IMR-90 (cell line): Measurements from ENCODE around the gene GAS2L2. TPM values are rescaled to one million over a fixed set of nuclear protein-coding genes. Genes with fewer than 3 reads are reported as not detected.

Source experiments
- ATAC-seq: fragments of 200-7000 bp; cut with Tn5 transposase; 2 replicates; pipeline ENCODE4 v1.9.1; 2020; ENCODE audit warnings: low read depth, mild to moderate bottlenecking, moderate library complexity
- BruUV-seq: library from RNA; stranded (reverse); fragments of 400-500 nt; replicated peaks from 2 replicates; lab custom pipeline; 2021; lab: Mats Ljungman, UMichigan
- CTCF ChIA-PET: fragments of 300-600 bp; formaldehyde crosslinking; extraction: SDS; loops from one replicate; lab custom pipeline; 2021; ENCODE audit warnings: antibody characterized with exemption; lab: Yijun Ruan, JAX
- POLR2A ChIA-PET: fragments of 300-600 bp; sonication (Branson Sonifier 250); formaldehyde crosslinking; loops from one replicate; lab custom pipeline; 2022; ENCODE audit warnings: antibody characterized with exemption; ENCODE audit not compliant: unreplicated experiment; lab: Charles Lee
- DNase-seq: peaks from one replicate; pipeline ENCODE4 v3.0.0; 2013
- H2AFZ ChIP-seq: replicated peaks from 2 replicates; pipeline ENCODE3; 2013; ENCODE audit warnings: low read length, mild to moderate bottlenecking; ENCODE audit not compliant: poor library complexity
- H2AK5ac ChIP-seq: 2 replicates; pipeline ENCODE4 v1.6.1; 2013; ENCODE audit warnings: low read depth, low read length, inconsistent platforms
- H2AK9ac ChIP-seq: replicated peaks from 2 replicates; pipeline ENCODE3; 2013; ENCODE audit warnings: mild to moderate bottlenecking, low read depth, low read length, moderate library complexity; ENCODE audit not compliant: poor library complexity
- H2BK120ac ChIP-seq: 2 replicates; pipeline ENCODE4 v1.6.1; 2013; ENCODE audit warnings: low read depth, low read length, inconsistent platforms
- H2BK15ac ChIP-seq: 3 replicates; pipeline ENCODE4 v1.6.1; 2013; ENCODE audit warnings: low read depth, low read length, inconsistent platforms
- H2BK20ac ChIP-seq: 2 replicates; pipeline ENCODE4 v1.6.1; 2013; ENCODE audit warnings: low read depth, mild to moderate bottlenecking, inconsistent platforms, low read length, moderate library complexity
- H2BK5ac ChIP-seq: 2 replicates; pipeline ENCODE4 v1.6.1; 2013; ENCODE audit warnings: mild to moderate bottlenecking, low read depth, low read length, inconsistent platforms; ENCODE audit not compliant: poor library complexity, severe bottlenecking
- H3K14ac ChIP-seq: replicated peaks from 2 replicates; pipeline ENCODE4 v1.6.1; 2013; ENCODE audit warnings: low read depth, low read length, inconsistent platforms
- H3K18ac ChIP-seq: 2 replicates; pipeline ENCODE4 v1.6.1; 2013; ENCODE audit warnings: low read depth, low read length, control low read depth
- H3K23ac ChIP-seq: 2 replicates; pipeline ENCODE4 v1.6.1; 2013; ENCODE audit warnings: low read depth, low read length, inconsistent platforms
- H3K27ac ChIP-seq: 2 replicates; pipeline ENCODE4 v1.5.1; 2013; ENCODE audit warnings: mild to moderate bottlenecking, control low read depth, low read length; ENCODE audit not compliant: insufficient read depth
- H3K27me3 ChIP-seq: 2 replicates; pipeline ENCODE4 v1.6.1; 2013; ENCODE audit warnings: low read length; ENCODE audit not compliant: control insufficient read depth, insufficient read depth
- H3K36me3 ChIP-seq: 2 replicates; pipeline ENCODE4 v1.6.1; 2013; ENCODE audit warnings: low read length, mixed read lengths; ENCODE audit not compliant: control insufficient read depth, insufficient read depth
- H3K4ac ChIP-seq: 2 replicates; pipeline ENCODE4 v1.6.1; 2013; ENCODE audit warnings: low read depth, low read length, inconsistent platforms
- H3K4me1 ChIP-seq: 2 replicates; pipeline ENCODE4 v1.6.1; 2013; ENCODE audit warnings: low read length, mixed read lengths; ENCODE audit not compliant: control insufficient read depth, insufficient read depth
- H3K4me2 ChIP-seq: 2 replicates; pipeline ENCODE4 v1.6.1; 2013; ENCODE audit warnings: low read depth, mild to moderate bottlenecking, control low read depth, low read length, moderate library complexity
- H3K4me3 ChIP-seq: 2 replicates; pipeline ENCODE4 v1.5.1; 2013; ENCODE audit warnings: low read depth, mild to moderate bottlenecking, control low read depth, low read length, moderate library complexity; ENCODE audit not compliant: insufficient read depth
- H3K56ac ChIP-seq: 2 replicates; pipeline ENCODE4 v1.6.1; 2013; ENCODE audit warnings: low read length, inconsistent platforms; ENCODE audit not compliant: insufficient read depth; ENCODE audit errors: extremely low read depth
- H3K79me1 ChIP-seq, 2 experiments: 2 replicates each; pipeline ENCODE4 v1.6.1; 2013; ENCODE audit warnings: low read length in 2 of 2, inconsistent platforms in 1 of 2, low read depth in 1 of 2
- H3K9ac ChIP-seq: 2 replicates; pipeline ENCODE4 v1.6.1; 2013; ENCODE audit warnings: low read depth, low read length, control low read depth
- H3K9me1 ChIP-seq: 2 replicates; pipeline ENCODE4 v1.6.1; 2013; ENCODE audit warnings: low read length, inconsistent platforms; ENCODE audit not compliant: insufficient read depth
- H3K9me3 ChIP-seq: 2 replicates; pipeline ENCODE4 v1.6.1; 2013; ENCODE audit warnings: low read length; ENCODE audit not compliant: control insufficient read depth, insufficient read depth
- H4K20me1 ChIP-seq: 2 replicates; pipeline ENCODE4 v1.6.1; 2013; ENCODE audit warnings: low read length, inconsistent platforms; ENCODE audit not compliant: insufficient read depth
- H4K5ac ChIP-seq: 2 replicates; pipeline ENCODE4 v1.6.1; 2013; ENCODE audit warnings: mild to moderate bottlenecking, low read depth, low read length, control low read depth
- H4K8ac ChIP-seq, 2 experiments: 2 replicates each; pipeline ENCODE4 v1.6.1; 2013; ENCODE audit warnings: low read depth in 2 of 2, low read length in 2 of 2, control low read depth in 1 of 2, inconsistent platforms in 1 of 2
- H4K91ac ChIP-seq: 2 replicates; pipeline ENCODE4 v1.6.1; 2013; ENCODE audit warnings: low read depth, low read length, inconsistent platforms; ENCODE audit not compliant: insufficient read depth
- BHLHE40 ChIP-seq: fragments of 150-350 bp; IDR thresholded peaks from 2 replicates; pipeline ENCODE4 v1.6.1; 2016; ENCODE audit warnings: mild to moderate bottlenecking, low read depth, low read length
- CEBPB ChIP-seq: IDR thresholded peaks from 2 replicates; pipeline ENCODE4 v1.6.1; 2012; ENCODE audit warnings: low read depth, low read length, improper control_type of control experiment
- CTCF ChIP-seq: conservative IDR thresholded peaks from 2 replicates; pipeline ENCODE4 v1.5.1; 2012; ENCODE audit warnings: mild to moderate bottlenecking, low read depth, low read length, improper control_type of control experiment
- FOS ChIP-seq: fragments of 150-350 bp; IDR thresholded peaks from 2 replicates; pipeline ENCODE4 v1.6.1; 2016; ENCODE audit warnings: low read depth, low read length
- MAFK ChIP-seq: IDR thresholded peaks from 2 replicates; pipeline ENCODE4 v1.6.1; 2012; ENCODE audit warnings: low read depth, low read length, improper control_type of control experiment
- MAZ ChIP-seq: IDR thresholded peaks from 2 replicates; pipeline ENCODE4 v1.6.1; 2012; ENCODE audit warnings: low read depth, mild to moderate bottlenecking, low read length, improper control_type of control experiment, moderate library complexity, borderline replicate concordance
- SMC3 ChIP-seq: fragments of 150-350 bp; IDR thresholded peaks from 2 replicates; pipeline ENCODE4 v1.6.1; 2016; ENCODE audit warnings: low read depth, mild to moderate bottlenecking, antibody characterized with exemption, low read length, moderate library complexity
- WGBS, 2 experiments: methylation state at CpG; one replicate each; pipeline versions ENCODE4 v1.1.5 to v1.1.7; 2013; ENCODE audit warnings: missing lambda C conversion rate in 2 of 2; ENCODE audit not compliant: insufficient read length in 1 of 2; ENCODE audit errors: extremely low coverage in 2 of 2; 5-methylcytosine and 5-hydroxymethylcytosine counted together
- dilution Hi-C: fragments of 300-500 bp; cut with HindIII; formaldehyde crosslinking; loops from one replicate; pipeline ENCODE4 v1.14.3; 2018; ENCODE audit warnings: low sequenced_read_pairs; ENCODE audit not compliant: unreplicated experiment
- in situ Hi-C: fragments of 300-500 bp; cut with MboI; formaldehyde crosslinking; loops from 3 replicates; pipeline ENCODE4 v1.14.3; 2019; ENCODE audit warnings: low sequenced_read_pairs, inconsistent platforms, mixed read lengths
- intact Hi-C: fragments of 100-400 bp; cut with micrococcal nuclease; formaldehyde crosslinking; loops from 2 replicates; pipeline ENCODE4 v1.10.0; 2022
- polyA plus RNA-seq, 3 experiments: library from polyadenylated mRNA; depleted of rRNA; stranded (reverse); fragments of >200 nt; gene quantifications; 2 replicates each; pipeline ENCODE4 v1.2.3, GENCODE V29; 2012; ENCODE audit warnings: low replicate concordance in 1 of 3
- total RNA-seq: library from RNA; depleted of rRNA; stranded (reverse); fragments of >200 nt; gene quantifications from 2 replicates; pipeline ENCODE4 v1.2.3, GENCODE V29; 2012

GAS2L2 gene
- total and polyA plus RNA-seq, 2 of the 4 experiments (the other 2 are of a cell fraction) = 0.02 TPM; not detected in 1

GRCh38 chr17:35795871-35796265 lies 42.8 kb upstream of the GAS2L2 start:
- Histone ChIP-seq H3K36me3 (no peaks in the 10 kb centered on the region), H4K91ac (no peak overlapping the region; the same call in 1 of the 2 replicates), H3K18ac (no peak overlapping the region), H3K4ac (peak overlapping the region; percentile 52; the same call in 1 of the 2 replicates), H2BK5ac (no peak overlapping the region), H3K9ac (0 out of 2 replicates have a peak overlapping the region, but pooled peaks have one; percentile 22), H3K79me1 (no peaks in the 10 kb centered on the region), H2AK5ac (no peak overlapping the region), H3K4me3 (peak overlapping the region; percentile 43), H3K4me2 (peak overlapping the region; percentile 94), H2AK9ac (no peak overlapping the region), H3K27me3 (peaks cover 65% of the 10 kb centered on the region), H3K4me1 (no peaks in the 10 kb centered on the region; the same call in 1 of the 2 replicates), H4K20me1 (no peaks in the 10 kb centered on the region), H3K9me1 (no peaks in the 10 kb centered on the region), H2AFZ (peak overlapping the region; percentile 90), H3K27ac (no peak overlapping the region), H3K23ac (no peak overlapping the region), H4K8ac (no peak overlapping the region), H2BK120ac (no peak overlapping the region), H4K5ac (no peak overlapping the region), H3K9me3 (no peaks in the 10 kb centered on the region), H3K14ac (peak overlapping the region; percentile 81; the same call in 1 of the 2 replicates), H3K56ac (no peak overlapping the region), H2BK15ac (no peak overlapping the region; the same call in 2 of the 3 replicates), H2BK20ac (no peak overlapping the region)
- ATAC-seq (no peak), DNase-seq (no peak)
- dilution Hi-C loops = no loop called here
- TF ChIP-seq CEBPB (no peak), CTCF (no peak), SMC3 (no peak), MAFK (no peak), BHLHE40 (no peak), FOS (no peak), MAZ (no peak)
- WGBS, 2 experiments = 57% methylated on average over 2 of the region's 8 CpGs; no CpG with 5 or more reads in 1 of the 2 experiments
- intact Hi-C loops = no loop called here
- ChIA-PET POLR2A (no interaction called here), CTCF (interaction anchor here (0.7 to 1.3 kb wide), 3 partner anchors 9 to 32 kb away, joined by 3 to 6 read pairs (median 3); no protein-coding TSS in a partner anchor)
- in situ Hi-C loops = no loop called here
- no TSS peak for BruUV-seq
